ENCODE measurements around the gene GNAI3. TPM values are rescaled to one million over a fixed set of nuclear protein-coding genes. Genes with fewer than 3 reads are reported as not detected.

The GNAI3 gene
- total and polyA plus RNA-seq, 2 of the 13 experiments (the other 11 are each of a cell fraction or from before 2014, with no cell fraction given) = 4.3 to 9.0 TPM

- TF ChIP-seq SRY (CRISPR knock-in tag; IDR thresholded peaks at IDR 0.05) (no peak), BRD4 (CRISPR knock-in tag; IDR thresholded peaks at IDR 0.05) (no peak)
These were observed 30.6 kb downstream of the GNAI3 start (continued) for GRCh38 chr1:109578947-109579443.

- TF ChIP-seq KDM1A (CRISPR knock-in tag; IDR thresholded peaks at IDR 0.05) = no peak
- TF ChIP-seq, protein P1, sequence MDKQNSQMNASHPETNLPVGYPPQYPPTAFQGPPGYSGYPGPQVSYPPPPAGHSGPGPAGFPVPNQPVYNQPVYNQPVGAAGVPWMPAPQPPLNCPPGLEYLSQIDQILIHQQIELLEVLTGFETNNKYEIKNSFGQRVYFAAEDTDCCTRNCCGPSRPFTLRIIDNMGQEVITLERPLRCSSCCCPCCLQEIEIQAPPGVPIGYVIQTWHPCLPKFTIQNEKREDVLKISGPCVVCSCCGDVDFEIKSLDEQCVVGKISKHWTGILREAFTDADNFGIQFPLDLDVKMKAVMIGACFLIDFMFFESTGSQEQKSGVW (CRISPR knock-in tag; IDR thresholded peaks at IDR 0.05; ENCODE audit: borderline replicate concordance) = no peak
- H3K9me3 ChIP-seq (ENCODE audit: low read length) = no peaks in the 10 kb centered on the region
- in situ Hi-C loops (cut with HindIII; ENCODE audit: extremely low pct_ligation_motif_present, low pct_unique_long_range_greater_than_20kb) = no loop called here
- H3K27me3 ChIP-seq (ENCODE audit: control insufficient read depth in 1 of 2, insufficient read depth in 2 of 2, low read length in 2 of 2) = no peaks in the 10 kb centered on the region
- peaks cover 10% of the 10 kb centered on the region for H3K4me1 ChIP-seq (ENCODE audit: insufficient read depth, low read length)
- no peak for DNase-seq (ENCODE audit: low spot score)
- 95% methylated on average over 1 of the region's 1 CpG for WGBS (ENCODE audit: low lambda C conversion rate)
- no peak for FAIRE-seq
- H3K4me2 ChIP-seq (ENCODE audit: low read depth, low read length) = no peak overlapping the region
- peaks cover 2% of the 10 kb centered on the region for H3K79me2 ChIP-seq (ENCODE audit: insufficient read depth, low read length)
- BruUV-seq (replicated peaks) = no TSS peak
- H3K4me3 ChIP-seq (replicated peaks in 1 of 3; ENCODE audit: insufficient read depth in 1 of 3, low read depth in 2 of 3, low read length in 3 of 3) = no peak overlapping the region
- H3K9ac ChIP-seq (ENCODE audit: insufficient read depth, low read depth, low read length) = no peak overlapping the region
- no peak overlapping the region for H2AFZ ChIP-seq (ENCODE audit: low read length)
- H4K20me1 ChIP-seq (ENCODE audit: insufficient read depth, low read length) = no peaks in the 10 kb centered on the region
- no peak overlapping the region for H3K27ac ChIP-seq (ENCODE audit: extremely low read length, insufficient read depth, low read length)
- H3K36me3 ChIP-seq (replicated peaks in 1 of 2; ENCODE audit: control insufficient read depth in 1 of 2, insufficient read depth in 2 of 2, low read length in 2 of 2) = peaks cover 10 to 57% of the 10 kb centered on the region in 2 experiments; a peak in 4 of 5 replicates
- CTCF ChIA-PET (ENCODE audit: low intra/inter-chr PET ratio, low total read pairs) = no interaction called here
- POLR2A ChIA-PET = no interaction called here
- intact Hi-C loops (cut with micrococcal nuclease; ENCODE audit: unreplicated experiment) = no loop called here
- ATAC-seq = no peak
These were observed 31.1 kb downstream of the GNAI3 start for GRCh38 chr1:109579491-109579890.

DNA sequence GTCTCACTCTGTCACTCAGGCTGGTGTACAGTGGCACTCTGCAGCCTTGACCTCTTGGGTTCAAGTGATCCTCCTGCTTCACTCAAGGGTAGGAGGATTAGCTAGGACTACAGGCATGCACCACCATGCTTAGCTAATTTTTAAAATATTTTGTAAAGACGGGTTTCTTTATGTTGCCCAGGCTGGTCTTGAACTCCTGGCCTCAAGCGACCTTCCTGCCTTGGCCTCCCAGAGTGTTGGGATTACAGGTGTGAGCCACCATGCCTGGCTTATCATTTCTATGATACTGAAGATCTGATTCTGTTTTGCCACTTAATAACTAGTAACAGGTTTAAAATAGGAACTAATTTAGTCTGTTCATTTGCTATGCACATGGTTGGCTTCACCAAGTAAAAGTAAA is 33.6 kb downstream of the GNAI3 start:
- Histone ChIP-seq H2AFZ (ENCODE audit: low read length) (no peak overlapping the region), H3K27ac (ENCODE audit: extremely low read length, insufficient read depth, low read length) (no peak overlapping the region), H3K4me1 (ENCODE audit: insufficient read depth, low read length) (peaks cover 36% of the 10 kb centered on the region), H3K4me2 (ENCODE audit: low read depth, low read length) (no peak overlapping the region), H3K9ac (ENCODE audit: insufficient read depth, low read depth, low read length) (no peak overlapping the region), H3K27me3 (ENCODE audit: control insufficient read depth in 1 of 2, insufficient read depth in 2 of 2, low read length in 2 of 2) (no peaks in the 10 kb centered on the region), H3K36me3 (replicated peaks in 1 of 2; ENCODE audit: control insufficient read depth in 1 of 2, insufficient read depth in 2 of 2, low read length in 2 of 2) (peaks cover 11 to 54% of the 10 kb centered on the region in 2 experiments; a peak in 4 of 5 replicates), H3K79me2 (ENCODE audit: insufficient read depth, low read length) (no peaks in the 10 kb centered on the region), H4K20me1 (ENCODE audit: insufficient read depth, low read length) (no peaks in the 10 kb centered on the region), H3K4me3 (replicated peaks in 1 of 3; ENCODE audit: insufficient read depth in 1 of 3, low read depth in 2 of 3, low read length in 3 of 3) (no peak overlapping the region), H3K9me3 (ENCODE audit: low read length) (no peaks in the 10 kb centered on the region)
- in situ Hi-C loops (cut with HindIII; ENCODE audit: extremely low pct_ligation_motif_present, low pct_unique_long_range_greater_than_20kb) (no loop called here), intact Hi-C loops (cut with micrococcal nuclease; ENCODE audit: unreplicated experiment) (no loop called here)
- 94% methylated on average over 2 of the region's 2 CpGs for WGBS (ENCODE audit: low lambda C conversion rate)
- no TSS peak for BruUV-seq (replicated peaks)
- CTCF ChIA-PET (ENCODE audit: low intra/inter-chr PET ratio, low total read pairs) = no interaction called here
- POLR2A ChIA-PET = no interaction called here
- DNase-seq (ENCODE audit: low spot score) (no peak), FAIRE-seq (no peak), ATAC-seq (no peak)
- TF ChIP-seq, protein P2, sequence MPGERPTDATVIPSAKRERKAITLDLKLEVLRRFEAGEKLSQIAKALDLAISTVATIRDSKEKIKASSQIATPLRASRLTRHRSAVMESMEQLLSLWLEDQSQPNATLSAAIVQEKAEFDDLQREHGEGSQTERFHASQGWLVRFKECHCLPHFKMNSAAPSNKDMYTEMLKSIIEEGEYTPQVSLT (CRISPR knock-in tag; IDR thresholded peaks at IDR 0.05; ENCODE audit: borderline replicate concordance, low read depth) = no peak
- no peak for TF ChIP-seq SNAI1 (CRISPR knock-in tag; IDR thresholded peaks at IDR 0.05; ENCODE audit: borderline replicate concordance)
- no peak for TF ChIP-seq FOXJ3 (CRISPR knock-in tag; IDR thresholded peaks at IDR 0.05; ENCODE audit: borderline replicate concordance)
- TF ChIP-seq IRF2 (CRISPR knock-in tag; IDR thresholded peaks at IDR 0.05) = no peak
- TF ChIP-seq PAX8 (CRISPR knock-in tag; IDR thresholded peaks at IDR 0.05; ENCODE audit: borderline replicate concordance) = no peak
- TF ChIP-seq ZNF354B (CRISPR knock-in tag; IDR thresholded peaks at IDR 0.05) = no peak
- no peak for TF ChIP-seq ZBTB7B (CRISPR knock-in tag; IDR thresholded peaks at IDR 0.05)
- TF ChIP-seq ZNF33B (CRISPR knock-in tag; IDR thresholded peaks at IDR 0.05) = no peak
- no peak for TF ChIP-seq PHF5A (CRISPR knock-in tag; IDR thresholded peaks at IDR 0.05; ENCODE audit: low read depth, unreplicated experiment)
- no peak for TF ChIP-seq FIP1L1 (IDR thresholded peaks at IDR 0.05; ENCODE audit: borderline replicate concordance, insufficient read depth, low read depth, low read length)
- TF ChIP-seq ZNF674 (CRISPR knock-in tag; IDR thresholded peaks at IDR 0.05; ENCODE audit: low read depth) = no peak
- TF ChIP-seq MAZ (IDR thresholded peaks at IDR 0.05; ENCODE audit: borderline replicate concordance, low read depth, low read length) = no peak
- no peak for TF ChIP-seq MAZ (CRISPR knock-in tag; IDR thresholded peaks at IDR 0.05; ENCODE audit: low read depth)
- TF ChIP-seq SRSF4 (IDR thresholded peaks at IDR 0.05; ENCODE audit: low read depth, low read length, poor library complexity, severe bottlenecking) = no peak
